ENCODE measurements around the gene RBM4.

Gene RBM4

DNA sequence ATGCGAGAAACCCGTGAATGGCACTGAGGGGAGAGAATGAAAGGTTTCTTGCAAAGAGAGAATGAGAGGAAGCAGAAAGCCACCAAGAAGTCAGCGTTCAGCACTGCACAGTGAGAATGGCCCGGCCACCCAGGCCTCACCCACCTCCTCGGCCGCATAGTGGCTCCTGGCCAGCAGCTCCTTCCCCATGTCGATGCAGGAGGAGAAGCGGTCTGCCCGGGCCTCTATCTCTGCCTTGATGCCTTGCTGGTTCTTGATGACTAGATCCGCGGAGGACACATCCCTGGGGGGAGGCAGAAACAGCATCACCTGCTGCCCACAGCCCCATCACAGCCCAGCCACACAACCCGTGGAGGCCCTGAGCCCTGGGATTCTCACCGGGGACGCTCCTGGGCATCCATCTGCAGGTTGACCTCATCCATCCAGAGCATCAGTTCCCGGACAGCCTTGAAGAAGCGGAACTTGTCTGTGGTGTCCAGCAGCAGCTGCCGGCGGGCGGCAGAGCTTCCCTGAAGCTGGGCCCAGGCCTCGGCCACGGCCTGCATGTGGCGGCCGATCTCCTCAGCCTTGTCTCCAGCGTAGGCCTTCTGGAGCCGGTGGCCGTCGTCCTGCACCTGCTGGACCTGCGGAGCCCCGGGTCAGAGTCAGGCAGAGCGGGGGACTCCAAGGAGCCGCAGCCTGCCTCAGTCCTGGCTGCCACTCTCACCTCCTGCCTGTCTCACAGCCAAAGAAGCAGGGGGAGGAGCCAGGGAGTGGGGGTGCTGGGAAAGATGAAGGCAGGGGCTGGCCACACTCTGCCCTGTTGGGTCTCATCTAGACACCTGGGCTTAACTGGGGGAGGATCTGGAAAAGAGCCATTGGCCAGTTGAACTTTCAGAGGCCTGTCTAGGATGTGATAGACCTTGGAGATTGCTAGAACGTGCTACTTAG, 51.4 kb downstream of the RBM4 start:
- DNase-seq: no peak

DNA sequence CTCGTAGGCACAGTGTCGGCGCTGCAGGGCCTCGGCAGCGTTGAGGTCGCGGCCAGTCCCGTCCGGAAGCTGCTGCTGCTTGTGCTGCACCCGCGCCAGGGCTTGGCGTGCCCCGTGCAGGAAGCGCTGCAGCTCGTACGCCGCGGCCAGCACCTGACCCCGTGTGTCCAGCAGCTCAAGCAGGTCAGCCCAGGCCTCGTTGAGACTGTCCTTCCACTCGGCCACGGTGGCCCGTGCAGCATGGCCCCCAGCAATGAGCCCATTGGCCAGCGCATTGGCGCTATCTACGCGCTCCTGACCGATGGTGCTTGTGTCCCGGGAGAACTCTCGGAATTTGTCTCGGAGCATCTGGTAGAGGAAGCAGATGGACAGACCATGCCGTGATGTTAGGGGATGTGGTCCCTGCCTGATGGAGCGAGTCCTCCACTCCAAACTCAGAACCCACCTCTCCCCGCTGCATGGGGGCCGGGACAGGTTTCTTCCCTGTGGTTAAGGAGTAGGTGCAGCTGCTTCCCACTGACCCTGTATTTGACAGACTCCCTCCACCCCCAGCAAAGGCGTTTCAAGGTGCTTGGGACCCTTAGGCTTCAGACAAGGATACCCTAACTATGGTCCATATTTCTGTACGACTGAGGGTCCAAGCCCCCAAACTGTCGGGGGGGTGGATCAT, 52.9 kb downstream of the RBM4 start:
- no peak for DNase-seq

DNA sequence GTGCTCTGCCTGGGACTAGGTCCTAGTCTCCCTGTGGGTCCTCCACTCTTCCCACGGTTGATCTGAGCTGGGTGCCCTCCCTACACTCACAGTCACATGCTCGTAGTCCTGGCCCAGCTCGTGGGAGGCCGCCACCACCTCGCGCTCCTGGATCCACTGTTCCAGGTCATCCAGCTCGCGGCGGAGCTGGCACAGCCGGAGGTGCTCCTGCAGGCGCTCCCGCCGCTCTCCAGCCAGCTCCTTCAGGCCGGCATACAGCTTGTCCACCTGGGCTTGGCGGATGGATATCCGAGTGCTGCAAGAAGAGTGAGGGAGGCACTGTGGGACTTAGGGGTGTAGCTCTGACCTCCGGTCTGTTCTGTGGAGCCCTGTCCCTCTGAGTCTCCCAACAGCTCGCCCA, 53.9 kb downstream of the RBM4 start:
- no peak for DNase-seq

DNA sequence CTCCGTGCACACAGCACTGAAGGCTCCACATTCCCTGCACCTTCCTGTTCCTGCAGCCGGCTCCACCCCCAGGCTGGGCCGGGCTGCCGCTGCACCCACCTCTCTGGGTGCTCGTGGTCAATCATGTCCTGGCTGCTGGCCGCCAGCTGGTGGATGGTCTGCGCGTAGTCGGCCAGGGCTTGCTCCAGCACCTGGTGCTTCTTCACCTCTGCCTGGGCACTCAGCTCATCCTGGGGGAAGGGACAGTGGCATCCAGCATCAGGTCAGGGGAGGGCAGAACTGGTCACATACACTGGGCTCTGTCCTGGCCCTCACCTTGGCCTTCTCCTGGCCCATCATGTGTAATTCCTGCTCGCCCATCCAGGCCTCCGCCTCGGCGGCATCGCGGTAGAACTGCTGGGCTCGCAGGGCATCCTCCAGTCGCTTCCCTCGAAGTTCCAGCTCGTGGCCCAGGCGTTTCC, 54.4 kb downstream of the RBM4 start:
- DNase-seq: no peak

DNA sequence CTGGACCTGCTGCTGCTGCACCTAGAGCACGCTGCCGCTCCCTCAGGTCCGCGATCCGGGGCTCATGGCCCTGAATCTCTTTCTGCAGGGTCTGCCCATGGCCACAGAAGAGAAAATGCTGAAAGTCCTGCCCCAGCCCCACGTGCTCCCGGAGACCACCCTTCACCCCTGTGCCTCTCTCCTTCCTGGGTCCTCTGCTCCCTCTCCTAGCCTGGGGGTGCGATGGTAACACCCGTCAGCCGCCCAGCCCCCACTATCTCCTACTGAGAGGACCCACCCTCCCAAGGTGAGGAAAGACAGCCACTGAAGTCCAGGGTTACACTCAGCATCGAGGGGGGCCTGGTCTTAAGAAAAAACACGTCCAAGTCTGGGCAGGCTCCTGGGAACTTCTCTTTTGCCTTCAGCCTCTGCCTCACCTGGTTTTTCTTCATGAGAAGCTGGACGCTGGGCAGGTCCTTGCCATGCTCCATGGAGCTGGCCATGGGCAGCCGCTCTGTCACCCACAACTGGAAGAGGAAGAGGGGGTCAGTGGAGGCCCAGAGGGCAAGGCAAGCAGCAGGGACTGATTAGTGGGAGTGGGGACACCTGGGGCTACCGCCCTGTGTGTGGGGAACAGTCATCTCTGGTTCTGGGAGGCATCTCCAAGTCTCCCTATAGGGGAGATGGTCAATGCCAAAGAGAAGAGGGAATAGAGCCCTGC, 55.0 kb downstream of the RBM4 start:
- no peak for DNase-seq

DNA sequence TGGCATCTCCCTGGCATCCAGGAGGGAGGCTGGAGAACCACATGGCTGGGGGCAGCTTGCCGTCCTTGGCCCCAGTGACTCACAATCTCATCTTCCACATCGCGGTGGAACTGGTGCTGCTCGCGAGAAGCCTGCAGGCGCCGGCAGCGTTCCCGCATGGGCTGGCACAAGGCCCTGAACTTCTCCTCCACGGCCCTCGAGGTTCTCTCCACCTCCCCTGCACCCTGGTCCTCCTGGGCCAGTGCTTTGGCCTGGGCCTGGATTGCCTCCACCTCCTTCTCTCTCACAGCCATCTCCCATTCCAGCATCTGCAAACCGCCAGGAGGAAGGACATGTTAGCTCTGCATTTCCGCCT, 55.5 kb downstream of the RBM4 start:
- DNase-seq: no peak

DNA sequence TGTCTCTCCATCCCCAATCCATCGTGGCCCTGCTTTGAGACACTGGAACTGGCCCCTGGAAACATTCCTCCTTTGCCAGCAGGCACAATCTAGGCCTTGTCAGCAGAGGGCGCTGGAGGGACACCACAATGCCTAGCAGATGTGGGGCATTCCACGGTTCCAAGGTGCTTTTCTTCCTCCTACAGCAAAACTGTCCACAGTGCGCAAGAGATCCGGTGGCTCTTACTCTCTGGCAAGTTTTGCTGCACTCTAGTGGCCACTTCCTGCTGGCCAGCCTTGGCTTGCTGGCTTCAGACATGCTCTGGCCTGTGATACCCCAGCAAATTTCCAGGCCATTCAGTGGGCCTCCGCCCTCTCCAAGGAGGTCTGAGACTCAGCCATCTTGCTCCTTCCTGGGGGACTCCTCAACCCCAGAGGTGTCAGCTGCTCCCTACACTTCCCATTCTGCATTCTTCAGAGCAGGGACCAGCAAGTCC, 56.3 kb downstream of the RBM4 start:
- peak; percentile 81 for DNase-seq
